ENCODE results near the gene CCDC27.

- TF ChIP-seq CTCF (IDR thresholded peaks at IDR 0.05 in 8 of 11, conservative IDR thresholded peaks at IDR 0.05 in 3 of 11) (no peak), POLR2A (IDR thresholded peaks at IDR 0.05) (no peak), POLR2AphosphoS5 (IDR thresholded peaks at IDR 0.05) (no peak)
These were observed 26.9 kb upstream of the CCDC27 start for GRCh38 chr1:3725366-3725765.

All from spleen (tissue), 7 donors.